Central memory CD8-positive, alpha-beta T cell (primary cell): ENCODE data around the gene TRAPPC2B.
"Not testable (repeated sequence)": the region's sequence is repeated elsewhere in the genome, so short reads cannot be mapped to it uniquely, and the experiment has no call there.

Experiments used
- ATAC-seq: fragments of 150-1000 bp; cut with Tn5 transposase; replicated peaks from 2 replicates; pipeline ENCODE4 v1.10.0; 2022; ENCODE audit warnings: mild to moderate bottlenecking, moderate FRiP score, moderate number of reproducible peaks; ENCODE audit not compliant: poor library complexity, severe bottlenecking; ENCODE audit errors: extremely low read depth
- DNase-seq, 2 donors: peaks; one replicate each; pipeline ENCODE4 v3.0.0; 2021; ENCODE audit warnings: low spot score in 2 of 2
- H3K27ac Mint-ChIP-seq: one replicate; pipeline ENCODE4 v1.8.0; 2022; ENCODE audit warnings: low read depth, mild to moderate bottlenecking, moderate library complexity, mixed read lengths
- H3K27me3 Mint-ChIP-seq: one replicate; pipeline ENCODE4 v1.8.0; 2022; ENCODE audit warnings: mixed read lengths
- H3K36me3 Mint-ChIP-seq: one replicate; pipeline ENCODE4 v1.8.0; 2022; ENCODE audit warnings: mild to moderate bottlenecking, moderate library complexity, mixed read lengths; ENCODE audit not compliant: insufficient read depth
- H3K4me1 Mint-ChIP-seq: one replicate; pipeline ENCODE4 v1.8.0; 2022; ENCODE audit warnings: mixed read lengths
- H3K4me3 Mint-ChIP-seq: one replicate; pipeline ENCODE4 v1.8.0; 2022; ENCODE audit warnings: mild to moderate bottlenecking, moderate library complexity, mixed read lengths
- H3K9me3 Mint-ChIP-seq: one replicate; pipeline ENCODE4 v1.8.0; 2022; ENCODE audit warnings: mixed read lengths

Gene TRAPPC2B

GRCh38 chr19:57348136-57348535, 15.2 kb upstream of the TRAPPC2B start:
- Mint-ChIP-seq H3K4me3 (no peak overlapping the region), H3K4me1 (peaks cover 25% of the 10 kb centered on the region), H3K9me3 (peaks cover 15% of the 10 kb centered on the region), H3K36me3 (peaks cover 10% of the 10 kb centered on the region), H3K27ac (no peak overlapping the region), H3K27me3 (peaks cover 7% of the 10 kb centered on the region)
- no peak for DNase-seq
- no peak for ATAC-seq

GRCh38 chr19:57350877-57351805, 12.2 kb upstream of the TRAPPC2B start, which contains the start of gene ZNF304:
ZNF304 (plus strand) TSS chr19:57351271; CDS start chr19:57351665, 394 bp downstream.
- H3K27me3 Mint-ChIP-seq: no peaks in the 10 kb centered on the region
- H3K9me3 Mint-ChIP-seq: peaks cover 26% of the 10 kb centered on the region
- ATAC-seq (peak; percentile 99), DNase-seq (peak; percentile 55 to 70)
- H3K4me3 Mint-ChIP-seq: peak within 1 kb of the TSS; percentile 98
- peaks cover 27% of the 10 kb centered on the region for H3K36me3 Mint-ChIP-seq
- peak within 1 kb of the TSS; percentile 94 for H3K27ac Mint-ChIP-seq
- H3K4me1 Mint-ChIP-seq: peaks cover 29% of the 10 kb centered on the region

- Mint-ChIP-seq H3K27ac (peak overlapping the region; percentile 94), H3K27me3 (no peaks in the 10 kb centered on the region)
- DNase-seq: no peak
Measured at GRCh38 chr19:57351867-57352266, 11.5 kb upstream of the TRAPPC2B start.

GRCh38 chr19:57355916-57356315, 7.4 kb upstream of the TRAPPC2B start:
- Mint-ChIP-seq H3K4me1 (peaks cover 26% of the 10 kb centered on the region), H3K36me3 (peaks cover 26% of the 10 kb centered on the region), H3K9me3 (peaks cover 26% of the 10 kb centered on the region), H3K27ac (no peak overlapping the region), H3K4me3 (no peak overlapping the region), H3K27me3 (no peaks in the 10 kb centered on the region)
- no peak for DNase-seq
- ATAC-seq: no peak

More at GRCh38 chr19:57351867-57352266, 11.5 kb upstream of the TRAPPC2B start:
- no peak for ATAC-seq
- Mint-ChIP-seq H3K9me3 (peaks cover 26% of the 10 kb centered on the region), H3K4me3 (peak overlapping the region; percentile 98), H3K36me3 (peaks cover 27% of the 10 kb centered on the region), H3K4me1 (peaks cover 29% of the 10 kb centered on the region)

- no peaks in the 10 kb centered on the region for H3K27me3 Mint-ChIP-seq
- no peak overlapping the region for H3K27ac Mint-ChIP-seq
- peaks cover 20% of the 10 kb centered on the region for H3K36me3 Mint-ChIP-seq
- no peak for ATAC-seq
- DNase-seq: no peak
- H3K4me1 Mint-ChIP-seq: peaks cover 11% of the 10 kb centered on the region
- H3K9me3 Mint-ChIP-seq: peaks cover 18% of the 10 kb centered on the region
- H3K4me3 Mint-ChIP-seq: no peak overlapping the region
Measured at GRCh38 chr19:57357406-57357805, 5.9 kb upstream of the TRAPPC2B start.

DNA sequence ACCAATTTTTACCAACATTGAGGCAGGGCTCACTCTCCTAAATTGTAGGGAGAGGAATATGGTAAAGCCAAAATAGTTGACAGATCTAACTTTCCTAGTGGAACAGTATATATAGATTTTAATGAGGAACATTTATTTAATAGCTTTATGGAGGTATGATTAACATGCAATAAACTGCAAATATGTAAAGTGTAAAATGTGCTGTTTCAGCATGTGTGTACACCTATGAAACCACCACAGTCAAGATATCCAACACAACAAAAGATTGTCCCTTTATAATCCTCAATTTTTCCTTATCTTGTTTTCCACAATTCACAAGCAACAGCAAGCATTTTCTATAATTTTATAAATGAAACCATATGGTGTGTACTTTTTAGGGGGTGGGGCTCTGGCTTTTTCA, 4.1 kb upstream of the TRAPPC2B start:
- H3K4me3 Mint-ChIP-seq: no peak overlapping the region
- H3K4me1 Mint-ChIP-seq: peaks cover 18% of the 10 kb centered on the region
- ATAC-seq: no peak
- no peaks in the 10 kb centered on the region for H3K27me3 Mint-ChIP-seq
- H3K27ac Mint-ChIP-seq: no peak overlapping the region
- H3K9me3 Mint-ChIP-seq: peaks cover 13% of the 10 kb centered on the region
- H3K36me3 Mint-ChIP-seq: peaks cover 24% of the 10 kb centered on the region
- DNase-seq: no peak

GRCh38 chr19:57362419-57362818, 932 bp upstream of the TRAPPC2B start:
- Mint-ChIP-seq H3K9me3 (peaks cover 7% of the 10 kb centered on the region), H3K36me3 (peaks cover 13% of the 10 kb centered on the region)

GRCh38 chr19:57363688-57364181, 384 bp downstream of the TRAPPC2B start:
- H3K36me3 Mint-ChIP-seq: peaks cover 13% of the 10 kb centered on the region
- ATAC-seq: peak; percentile 18
- H3K9me3 Mint-ChIP-seq: peaks cover 10% of the 10 kb centered on the region
- no peak for DNase-seq
- peak overlapping the region; percentile 88 for H3K4me3 Mint-ChIP-seq
- peak overlapping the region; percentile 97 for H3K27ac Mint-ChIP-seq
- H3K4me1 Mint-ChIP-seq: peaks cover 22% of the 10 kb centered on the region
- H3K27me3 Mint-ChIP-seq: no peaks in the 10 kb centered on the region

More at GRCh38 chr19:57362419-57362818, 932 bp upstream of the TRAPPC2B start:
- Mint-ChIP-seq H3K4me1 (peaks cover 19% of the 10 kb centered on the region), H3K27ac (peak overlapping the region; percentile 97), H3K27me3 (no peaks in the 10 kb centered on the region), H3K4me3 (peak overlapping the region; percentile 88)
- ATAC-seq (no peak), DNase-seq (no peak)

- Mint-ChIP-seq H3K4me3 (no peak overlapping the region), H3K36me3 (peaks cover 17% of the 10 kb centered on the region), H3K9me3 (peaks cover 14% of the 10 kb centered on the region), H3K4me1 (peaks cover 33% of the 10 kb centered on the region), H3K27ac (no peak overlapping the region), H3K27me3 (no peaks in the 10 kb centered on the region)
- ATAC-seq: no peak
- DNase-seq: no peak
Measured at GRCh38 chr19:57366776-57367175, 3.4 kb downstream of the TRAPPC2B start.

DNA sequence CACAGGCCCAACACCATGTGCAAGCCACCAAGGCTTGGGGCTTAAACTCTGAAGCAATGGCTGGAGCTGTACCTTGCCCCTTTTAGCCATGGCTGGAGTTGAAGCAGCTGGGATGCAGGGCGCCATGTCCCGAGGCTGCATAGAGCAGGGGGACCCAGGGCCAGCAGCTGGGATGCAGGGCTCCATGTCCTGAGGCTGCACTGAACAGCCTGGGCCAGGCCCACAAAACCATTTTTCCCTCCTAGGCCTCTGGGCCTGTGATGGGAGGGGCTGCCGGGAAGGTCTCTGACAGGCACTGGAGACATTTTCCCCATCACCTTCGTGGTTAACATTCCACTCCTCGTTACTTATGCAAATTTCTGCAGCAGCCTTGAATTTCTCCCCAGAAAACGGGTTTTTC, 10.8 kb downstream of the TRAPPC2B start:
- H3K27ac Mint-ChIP-seq: no peak overlapping the region
- DNase-seq (no peak), ATAC-seq (no peak)
- peaks cover 19% of the 10 kb centered on the region for H3K9me3 Mint-ChIP-seq
- H3K36me3 Mint-ChIP-seq: peaks cover 7% of the 10 kb centered on the region
- H3K4me3 Mint-ChIP-seq: no peak overlapping the region
- H3K4me1 Mint-ChIP-seq: peaks cover 6% of the 10 kb centered on the region
- no peaks in the 10 kb centered on the region for H3K27me3 Mint-ChIP-seq

- DNase-seq, H3K36me3 Mint-ChIP-seq, H3K4me3 Mint-ChIP-seq, H3K27me3 Mint-ChIP-seq, H3K4me1 Mint-ChIP-seq, H3K27ac Mint-ChIP-seq, ATAC-seq: not testable (repeated sequence)
- H3K9me3 Mint-ChIP-seq: peaks cover 23% of the 10 kb centered on the region
Measured at GRCh38 chr19:57374647-57375046, 11.3 kb downstream of the TRAPPC2B start.

GRCh38 chr19:57376151-57376550, 12.8 kb downstream of the TRAPPC2B start:
- DNase-seq (no peak), ATAC-seq (no peak)
- peaks cover 4% of the 10 kb centered on the region for H3K36me3 Mint-ChIP-seq
- peaks cover 31% of the 10 kb centered on the region for H3K9me3 Mint-ChIP-seq
- no peak overlapping the region for H3K4me3 Mint-ChIP-seq
- H3K27ac Mint-ChIP-seq: no peak overlapping the region
- H3K27me3 Mint-ChIP-seq: no peaks in the 10 kb centered on the region
- no peaks in the 10 kb centered on the region for H3K4me1 Mint-ChIP-seq
